ENCODE results near the gene IL18BP. TPM values are rescaled to one million over a fixed set of nuclear protein-coding genes. Genes with fewer than 3 reads are reported as not detected.

IL18BP gene
- total RNA-seq, 2 experiments from 2014 or later: 14.7 to 16.8 TPM

DNA sequence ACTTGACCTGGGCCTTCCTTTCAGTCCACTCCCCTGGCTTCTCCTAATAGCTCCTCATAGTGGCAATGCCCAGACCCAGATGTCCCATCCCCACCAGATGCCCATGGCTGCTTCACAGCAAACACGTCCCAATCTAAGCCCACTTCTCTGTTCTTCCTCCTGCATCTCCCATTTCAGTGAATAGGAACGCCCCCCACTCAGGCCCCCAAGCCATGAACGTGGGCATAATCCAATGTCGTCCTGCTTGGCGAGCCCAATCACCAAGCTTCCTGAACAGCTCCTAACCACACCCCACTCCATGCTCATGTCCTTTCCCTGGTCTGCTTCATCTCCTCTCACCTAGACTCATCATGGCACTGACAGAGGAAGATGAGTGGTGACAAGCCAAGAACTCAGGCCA, 8.9 kb downstream of the IL18BP start:
- ChIA-PET CTCF (interaction anchor here (1.4 to 2.1 kb wide), 3 partner anchors 17 to 136 kb away, joined by 3 to 7 read pairs (median 3); no protein-coding TSS in a partner anchor), POLR2A (interaction anchor here (0.6 to 1.4 kb wide), 4 partner anchors 8 to 463 kb away, joined by 3 to 5 read pairs (median 3); partner anchors contain the start of gene XNDC1N)
- Mint-ChIP-seq H3K27me3 (no peaks in the 10 kb centered on the region), H3K27ac (peak overlapping the region; percentile 14), H3K4me1 (ENCODE audit: low read depth) (peaks cover 2% of the 10 kb centered on the region), H3K9me3 (no peaks in the 10 kb centered on the region), H3K36me3 (ENCODE audit: low read depth) (peaks cover 98% of the 10 kb centered on the region), H3K4me3 (no peak overlapping the region)
- intact Hi-C loops (cut with DNase I, micrococcal nuclease): no loop called here
- peaks cover 7% of the 10 kb centered on the region for H3K4me1 ChIP-seq (ENCODE audit: insufficient read depth, low read length)
- no peak overlapping the region for H3K27ac ChIP-seq (ENCODE audit: low read depth in 1 of 2, low read length in 2 of 2)
- peaks cover 99% of the 10 kb centered on the region for H3K36me3 ChIP-seq (ENCODE audit: insufficient read depth, low read length)
- no peaks in the 10 kb centered on the region for H3K27me3 ChIP-seq (ENCODE audit: control insufficient read depth in 1 of 2, insufficient read depth in 2 of 2, low read length in 2 of 2)
- ATAC-seq (ENCODE audit: poor library complexity) (no peak), DNase-seq (no peak)
- H3K4me3 ChIP-seq (ENCODE audit: low read length): no peak overlapping the region
- TF ChIP-seq, protein P1, sequence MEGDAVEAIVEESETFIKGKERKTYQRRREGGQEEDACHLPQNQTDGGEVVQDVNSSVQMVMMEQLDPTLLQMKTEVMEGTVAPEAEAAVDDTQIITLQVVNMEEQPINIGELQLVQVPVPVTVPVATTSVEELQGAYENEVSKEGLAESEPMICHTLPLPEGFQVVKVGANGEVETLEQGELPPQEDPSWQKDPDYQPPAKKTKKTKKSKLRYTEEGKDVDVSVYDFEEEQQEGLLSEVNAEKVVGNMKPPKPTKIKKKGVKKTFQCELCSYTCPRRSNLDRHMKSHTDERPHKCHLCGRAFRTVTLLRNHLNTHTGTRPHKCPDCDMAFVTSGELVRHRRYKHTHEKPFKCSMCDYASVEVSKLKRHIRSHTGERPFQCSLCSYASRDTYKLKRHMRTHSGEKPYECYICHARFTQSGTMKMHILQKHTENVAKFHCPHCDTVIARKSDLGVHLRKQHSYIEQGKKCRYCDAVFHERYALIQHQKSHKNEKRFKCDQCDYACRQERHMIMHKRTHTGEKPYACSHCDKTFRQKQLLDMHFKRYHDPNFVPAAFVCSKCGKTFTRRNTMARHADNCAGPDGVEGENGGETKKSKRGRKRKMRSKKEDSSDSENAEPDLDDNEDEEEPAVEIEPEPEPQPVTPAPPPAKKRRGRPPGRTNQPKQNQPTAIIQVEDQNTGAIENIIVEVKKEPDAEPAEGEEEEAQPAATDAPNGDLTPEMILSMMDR (IDR thresholded peaks at IDR 0.05): no peak
- H3K9me3 ChIP-seq (ENCODE audit: control insufficient read depth in 1 of 2, insufficient read depth in 1 of 2, low read length in 2 of 2): no peaks in the 10 kb centered on the region

DNA sequence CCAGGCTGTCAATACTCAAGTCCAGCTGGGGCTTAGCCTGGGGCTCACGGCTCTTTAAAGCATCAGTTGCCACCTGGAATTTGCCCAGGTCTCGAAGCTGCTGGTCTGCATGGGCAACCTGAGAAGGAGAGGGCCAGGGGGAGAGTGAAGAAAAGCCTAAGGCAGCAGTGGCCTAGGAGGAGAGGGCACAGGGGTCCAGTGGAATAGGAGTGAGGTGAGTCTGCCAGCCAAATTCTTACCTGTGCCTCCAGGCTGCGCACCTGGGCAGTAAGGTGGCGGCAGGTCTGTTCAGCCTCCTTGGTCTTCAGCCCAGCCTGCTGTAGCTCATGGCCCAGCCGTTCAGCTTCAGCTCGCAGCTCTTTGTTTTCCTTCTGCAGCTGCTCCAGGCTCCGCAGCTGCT, 10.0 kb downstream of the IL18BP start:
- ATAC-seq (ENCODE audit: poor library complexity) (no peak), DNase-seq (no peak)
- Histone ChIP-seq H3K36me3 (ENCODE audit: insufficient read depth, low read length) (peaks cover 99% of the 10 kb centered on the region), H3K4me3 (ENCODE audit: low read length) (no peak overlapping the region), H3K9me3 (ENCODE audit: control insufficient read depth in 1 of 2, insufficient read depth in 1 of 2, low read length in 2 of 2) (no peaks in the 10 kb centered on the region), H3K27me3 (ENCODE audit: control insufficient read depth in 1 of 2, insufficient read depth in 2 of 2, low read length in 2 of 2) (no peaks in the 10 kb centered on the region), H3K4me1 (ENCODE audit: insufficient read depth, low read length) (peaks cover 7% of the 10 kb centered on the region), H3K27ac (ENCODE audit: low read depth in 1 of 2, low read length in 2 of 2) (no peak overlapping the region)
- Mint-ChIP-seq H3K27me3 (no peaks in the 10 kb centered on the region), H3K27ac (peak overlapping the region; percentile 60), H3K9me3 (no peaks in the 10 kb centered on the region), H3K4me1 (ENCODE audit: low read depth) (no peaks in the 10 kb centered on the region), H3K4me3 (no peak overlapping the region), H3K36me3 (ENCODE audit: low read depth) (peaks cover 96% of the 10 kb centered on the region)
- CTCF ChIA-PET: interaction anchor here (1.4 to 2.1 kb wide), 3 partner anchors 16 to 135 kb away, joined by 3 to 7 read pairs (median 3); no protein-coding TSS in a partner anchor
- intact Hi-C loops (cut with DNase I, micrococcal nuclease): no loop called here
- TF ChIP-seq, protein P1 (IDR thresholded peaks at IDR 0.05): no peak
- POLR2A ChIA-PET: interaction anchor here (1.4 kb wide), 1 partner anchor 9 kb away, joined by 5 read pairs; no protein-coding TSS in a partner anchor

DNA sequence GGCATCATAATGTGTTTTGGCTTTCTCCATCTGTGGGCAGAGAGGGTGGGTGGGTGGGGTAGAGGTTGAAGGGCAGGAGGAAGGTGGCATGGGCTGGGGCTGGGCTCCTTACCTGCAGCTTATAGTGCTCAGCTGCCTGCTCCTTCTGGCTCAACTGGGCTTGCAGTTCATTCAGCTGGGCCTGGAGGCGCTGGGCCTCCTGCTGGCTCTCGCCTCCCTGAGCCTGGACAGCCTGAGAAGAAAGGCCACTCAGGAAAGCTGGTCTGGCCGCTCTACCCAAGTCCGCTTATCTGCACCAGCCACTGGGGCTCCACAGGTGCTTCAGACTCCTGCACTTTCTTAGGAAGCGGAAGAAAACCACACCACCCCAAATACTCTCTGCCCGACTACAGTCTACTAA, 10.4 kb downstream of the IL18BP start:
- Histone ChIP-seq H3K4me1 (ENCODE audit: insufficient read depth, low read length) (peaks cover 7% of the 10 kb centered on the region), H3K36me3 (ENCODE audit: insufficient read depth, low read length) (peaks cover 99% of the 10 kb centered on the region), H3K4me3 (ENCODE audit: low read length) (no peak overlapping the region), H3K9me3 (ENCODE audit: control insufficient read depth in 1 of 2, insufficient read depth in 1 of 2, low read length in 2 of 2) (no peaks in the 10 kb centered on the region), H3K27ac (ENCODE audit: low read depth in 1 of 2, low read length in 2 of 2) (no peak overlapping the region), H3K27me3 (ENCODE audit: control insufficient read depth in 1 of 2, insufficient read depth in 2 of 2, low read length in 2 of 2) (no peaks in the 10 kb centered on the region)
- POLR2A ChIA-PET: no interaction called here
- ATAC-seq (ENCODE audit: poor library complexity) (no peak), DNase-seq (no peak)
- peaks cover 96% of the 10 kb centered on the region for H3K36me3 Mint-ChIP-seq (ENCODE audit: low read depth)
- H3K4me1 Mint-ChIP-seq (ENCODE audit: low read depth): no peaks in the 10 kb centered on the region
- no peaks in the 10 kb centered on the region for H3K9me3 Mint-ChIP-seq
- H3K4me3 Mint-ChIP-seq: no peak overlapping the region
- peak overlapping the region; percentile 38 for H3K27ac Mint-ChIP-seq
- no peaks in the 10 kb centered on the region for H3K27me3 Mint-ChIP-seq
- intact Hi-C loops (cut with DNase I, micrococcal nuclease): no loop called here
- CTCF ChIA-PET: interaction anchor here (1.5 kb wide), 1 partner anchor 16 kb away, joined by 3 read pairs; no protein-coding TSS in a partner anchor
- TF ChIP-seq, protein P1 (IDR thresholded peaks at IDR 0.05): no peak
